ENCODE results near the gene CRLF1.

CRLF1 gene

GRCh38 chr19:18568367-18568766, 38.2 kb downstream of the CRLF1 start:
- no peak overlapping the region for H3K4me3 ChIP-seq (replicated peaks in 1 of 2; ENCODE audit: low read depth in 2 of 2, low read length in 2 of 2)
- TF ChIP-seq CTCF (IDR thresholded peaks at IDR 0.05; ENCODE audit: low read depth, low read length): no peak
- no peak for DNase-seq (ENCODE audit: low read depth in 2 of 2)

- DNase-seq (ENCODE audit: low read depth in 2 of 2): no peak
- no peak for TF ChIP-seq CTCF (IDR thresholded peaks at IDR 0.05; ENCODE audit: low read depth, low read length)
- no peak overlapping the region for H3K4me3 ChIP-seq (replicated peaks in 1 of 2; ENCODE audit: low read depth in 2 of 2, low read length in 2 of 2)
Measured at GRCh38 chr19:18566953-18567352, 39.6 kb downstream of the CRLF1 start.

- H3K4me3 ChIP-seq (replicated peaks in 1 of 2; ENCODE audit: low read depth in 2 of 2, low read length in 2 of 2): no peak overlapping the region
- peak; percentile 56 to 94 for DNase-seq (ENCODE audit: low read depth in 2 of 2)
- no peak for TF ChIP-seq CTCF (IDR thresholded peaks at IDR 0.05; ENCODE audit: low read depth, low read length)
Measured at GRCh38 chr19:18562086-18562485, 44.5 kb downstream of the CRLF1 start.

- no peak for DNase-seq (ENCODE audit: low read depth in 2 of 2)
Measured at GRCh38 chr19:18559685-18560084, 46.9 kb downstream of the CRLF1 start.

GRCh38 chr19:18558604-18559003, 48.0 kb downstream of the CRLF1 start:
- no peak for TF ChIP-seq CTCF (IDR thresholded peaks at IDR 0.05; ENCODE audit: low read depth, low read length)
- DNase-seq (ENCODE audit: low read depth in 2 of 2): no peak
- H3K4me3 ChIP-seq (replicated peaks in 1 of 2; ENCODE audit: low read depth in 2 of 2, low read length in 2 of 2): peak overlapping the region; percentile 93 to 99

More at GRCh38 chr19:18559685-18560084, 46.9 kb downstream of the CRLF1 start:
- H3K4me3 ChIP-seq (replicated peaks in 1 of 2; ENCODE audit: low read depth in 2 of 2, low read length in 2 of 2): no peak overlapping the region
- TF ChIP-seq CTCF (IDR thresholded peaks at IDR 0.05; ENCODE audit: low read depth, low read length): no peak

- DNase-seq (ENCODE audit: low read depth in 2 of 2): no peak
- H3K4me3 ChIP-seq (replicated peaks in 1 of 2; ENCODE audit: low read depth in 2 of 2, low read length in 2 of 2): peak overlapping the region; percentile 93 to 99
- TF ChIP-seq CTCF (IDR thresholded peaks at IDR 0.05; ENCODE audit: low read depth, low read length): no peak
Measured at GRCh38 chr19:18558202-18558555, 48.4 kb downstream of the CRLF1 start.

Measured in cardiac fibroblast (primary cell).